Stimulated activated naive CD4-positive, alpha-beta T cell treated with Interleukin-2 at 50 U/mL for 16 hours (primary cell): ENCODE data around the gene DNASE1L2.
A peak's percentile ranks its signal among the peaks of the same experiment; 100 is the strongest.
"Not testable (repeated sequence)": the region's sequence is repeated elsewhere in the genome, so short reads cannot be mapped to it uniquely, and the experiment has no call there.

Experiments
- DNase-seq: peaks from one replicate; lab custom pipeline; 2025; lab: John Stamatoyannopoulos, UW

The DNASE1L2 gene

GRCh38 chr16:2238838-2239675 is 2.8 kb downstream of the DNASE1L2 start:
- no peak for DNase-seq

- not testable (repeated sequence) for DNase-seq
Measured at GRCh38 chr16:2240331-2240730, 4.1 kb downstream of the DNASE1L2 start.

GRCh38 chr16:2242598-2242997 is 6.4 kb downstream of the DNASE1L2 start:
- DNase-seq = no peak

- no peak for DNase-seq
Measured at GRCh38 chr16:2243031-2243528, 6.8 kb downstream of the DNASE1L2 start.

GRCh38 chr16:2243781-2244180 is 7.5 kb downstream of the DNASE1L2 start:
- DNase-seq = no peak

GRCh38 chr16:2244301-2244700 is 8.1 kb downstream of the DNASE1L2 start:
- no peak for DNase-seq

GRCh38 chr16:2244926-2245795 is 8.9 kb downstream of the DNASE1L2 start:
- DNase-seq = no peak

GRCh38 chr16:2246301-2246885 is 10.1 kb downstream of the DNASE1L2 start:
- no peak for DNase-seq

- DNase-seq = peak; percentile 55
Measured at GRCh38 chr16:2250652-2251295, 14.5 kb downstream of the DNASE1L2 start.

GRCh38 chr16:2251296-2252111 is 15.3 kb downstream of the DNASE1L2 start, which contains the start of gene ECI1:
ECI1 (minus strand) TSS chr16:2251587; CDS start chr16:2251566, 21 bp downstream.
- peak; percentile 76 for DNase-seq

GRCh38 chr16:2252806-2253148 is 16.5 kb downstream of the DNASE1L2 start:
- no peak for DNase-seq

- no peak for DNase-seq
Measured at GRCh38 chr16:2253293-2253692, 17.0 kb downstream of the DNASE1L2 start.

GRCh38 chr16:2256531-2257140 is 20.4 kb downstream of the DNASE1L2 start:
- DNase-seq = no peak

- DNase-seq = no peak
Measured at GRCh38 chr16:2257726-2258125, 21.5 kb downstream of the DNASE1L2 start.

GRCh38 chr16:2258530-2258929 is 22.3 kb downstream of the DNASE1L2 start:
- DNase-seq = not testable (repeated sequence)

GRCh38 chr16:2260250-2260649 is 24.0 kb downstream of the DNASE1L2 start:
- no peak for DNase-seq

- not testable (repeated sequence) for DNase-seq
Measured at GRCh38 chr16:2263026-2263425, 26.8 kb downstream of the DNASE1L2 start.

- not testable (repeated sequence) for DNase-seq
Measured at GRCh38 chr16:2266887-2267286, 30.6 kb downstream of the DNASE1L2 start.

- peak; percentile 39 for DNase-seq
Measured at GRCh38 chr16:2267505-2267912, 31.3 kb downstream of the DNASE1L2 start.

- DNase-seq = peak; percentile 94
Measured at GRCh38 chr16:2267913-2268666, 31.8 kb downstream of the DNASE1L2 start, which contains the start of gene RNPS1. RNPS1 (minus strand) TSS chr16:2268126; CDS start chr16:2264643, 3,483 bp downstream.
